Activated CD4-positive, CD25-positive, alpha-beta regulatory T cell (primary cell): ENCODE measurements around the gene FGF9.

Source experiments
- DNase-seq, 4 experiments: peaks; one replicate each; lab custom pipeline; 2025; lab: John Stamatoyannopoulos, UW

Gene FGF9

GRCh38 chr13:21710163-21710562, 39.3 kb downstream of the FGF9 start:
- no peak for DNase-seq

DNA sequence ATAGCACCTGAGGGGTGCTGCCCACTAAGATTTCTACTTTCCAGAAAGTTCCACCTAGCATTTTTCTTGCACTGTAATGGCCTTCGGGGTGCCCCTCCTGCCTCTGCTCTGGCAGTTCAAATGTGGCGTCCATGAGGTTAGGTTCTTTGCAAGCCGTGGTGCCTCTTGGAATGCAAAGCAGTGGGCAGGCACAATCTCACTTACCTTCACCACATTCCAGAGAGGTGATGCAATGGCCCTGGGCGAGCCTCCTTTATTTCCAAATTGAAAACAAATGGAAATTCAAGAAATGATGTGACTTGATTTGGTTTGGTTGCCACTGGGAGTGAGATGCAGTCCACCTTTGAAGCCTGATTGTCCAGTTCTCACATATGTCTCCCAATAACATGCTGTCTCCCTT, 46.9 kb downstream of the FGF9 start:
- DNase-seq, result no peak

DNA sequence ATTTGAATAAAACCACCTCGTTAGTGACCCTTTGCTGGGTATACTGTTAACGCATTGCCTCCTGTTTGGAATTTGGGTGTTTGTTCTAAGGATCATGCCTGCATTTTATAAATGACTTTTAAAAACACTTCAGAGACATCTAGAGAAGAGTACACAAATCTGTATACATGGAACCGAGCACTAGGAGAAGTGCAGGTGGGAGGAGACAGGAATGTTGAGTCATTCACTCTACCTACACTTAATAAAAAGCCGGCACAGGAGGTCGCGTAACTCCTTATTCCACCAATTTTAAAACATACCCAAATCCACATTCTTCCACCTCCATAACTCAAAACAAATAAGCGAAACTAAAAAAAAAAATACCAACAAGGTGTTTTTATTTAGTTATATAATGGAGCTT, 48.6 kb downstream of the FGF9 start:
- DNase-seq, result no peak

- no peak for DNase-seq
Observed at GRCh38 chr13:21723807-21724505, 53.1 kb downstream of the FGF9 start.

GRCh38 chr13:21730186-21730880, 59.5 kb downstream of the FGF9 start:
- no peak for DNase-seq

- no peak for DNase-seq
Observed at GRCh38 chr13:21733475-21734263, 62.8 kb downstream of the FGF9 start.

DNA sequence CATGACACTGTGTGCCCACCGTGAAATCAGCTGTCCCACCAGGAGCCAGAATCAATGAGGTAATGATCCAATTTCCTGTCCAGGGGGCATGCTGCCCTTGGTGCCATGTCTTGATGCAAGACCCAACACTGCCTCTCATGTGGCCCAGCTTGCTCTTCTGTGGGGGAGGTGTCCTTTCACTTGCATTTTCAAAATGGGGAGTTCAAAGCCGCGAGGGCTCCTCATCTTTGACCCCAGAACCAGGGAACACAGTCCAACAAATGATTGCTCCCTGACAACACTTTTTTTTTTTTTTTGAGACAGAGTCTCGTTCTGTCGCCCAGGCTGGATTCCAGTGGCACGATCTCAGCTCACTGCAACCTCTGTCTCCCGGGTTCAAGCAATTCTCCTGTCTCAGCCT, 64.1 kb downstream of the FGF9 start:
- DNase-seq, result no peak

- no peak for DNase-seq
Observed at GRCh38 chr13:21735701-21736401, 65.0 kb downstream of the FGF9 start.

GRCh38 chr13:21736926-21737325, 66.1 kb downstream of the FGF9 start:
- no peak for DNase-seq

DNA sequence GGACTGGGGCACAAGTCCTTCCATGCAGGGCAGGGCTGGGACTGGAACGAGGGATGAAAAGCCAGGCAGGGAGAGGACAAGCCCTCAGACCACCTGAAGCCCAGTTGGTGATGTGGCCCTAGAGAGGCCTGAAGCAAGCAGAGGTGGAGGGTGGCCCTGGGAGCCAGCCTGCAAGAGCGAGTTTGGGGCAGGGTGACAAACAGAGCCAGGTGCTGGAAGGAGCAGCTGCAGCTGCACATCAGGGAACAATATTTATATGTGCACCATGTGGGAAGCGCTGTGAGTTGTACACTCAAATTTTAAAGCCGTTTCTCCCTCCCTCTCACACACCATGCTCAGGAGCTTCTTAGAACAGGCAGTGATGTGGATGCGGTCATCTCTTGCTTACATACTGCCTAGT, 67.8 kb downstream of the FGF9 start:
- no peak for DNase-seq

DNA sequence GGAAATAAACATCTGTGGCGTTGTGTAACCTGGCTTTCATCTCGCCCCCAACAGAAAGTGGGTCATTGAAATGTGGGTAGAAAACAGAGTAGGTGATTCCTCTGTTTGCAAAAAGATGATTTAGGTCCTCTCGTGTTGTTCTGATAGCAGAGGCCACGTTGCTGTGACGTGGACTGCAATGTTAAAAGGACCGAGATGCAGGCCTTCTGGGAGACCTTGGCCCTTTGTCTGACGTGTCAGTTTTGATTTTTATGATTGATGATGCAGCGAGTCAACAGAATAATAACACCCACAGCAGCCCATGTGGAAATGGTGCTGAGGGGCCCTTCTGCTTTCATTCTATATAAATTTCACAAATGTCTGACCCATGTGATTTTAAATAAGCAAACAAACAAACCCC, 68.9 kb downstream of the FGF9 start:
- DNase-seq, result no peak

DNA sequence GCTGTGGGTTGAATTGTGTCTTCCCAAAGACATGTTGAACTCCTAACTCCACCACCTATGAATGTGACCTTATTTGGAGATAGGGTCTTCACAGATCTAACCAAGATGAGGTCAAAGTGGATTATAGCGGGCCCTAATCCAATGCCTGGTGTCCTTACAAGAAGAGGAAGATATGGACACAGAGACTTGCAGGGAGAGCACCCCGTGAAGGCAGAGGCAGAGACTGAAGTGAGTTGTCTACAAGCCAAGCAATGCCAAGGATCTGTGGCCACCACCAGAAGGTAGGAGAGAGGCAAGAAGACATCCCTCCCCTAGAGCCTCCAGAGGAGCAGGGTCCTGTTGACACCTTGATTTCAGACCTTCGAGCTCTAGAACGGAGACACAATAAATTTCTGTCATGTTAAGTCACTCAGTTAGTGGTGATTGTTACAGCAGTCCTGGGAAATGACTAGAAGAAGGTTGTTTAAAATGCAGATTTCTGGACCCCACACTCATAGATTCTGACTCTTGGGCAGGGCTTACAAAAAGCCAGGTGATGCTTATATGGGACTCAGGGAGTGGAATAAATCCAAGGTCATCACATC, 70.6 kb downstream of the FGF9 start:
- no peak for DNase-seq

GRCh38 chr13:21742096-21742495, 71.2 kb downstream of the FGF9 start:
- DNase-seq, result no peak

- no peak for DNase-seq
Observed at GRCh38 chr13:21744149-21744548, 73.3 kb downstream of the FGF9 start.

DNA sequence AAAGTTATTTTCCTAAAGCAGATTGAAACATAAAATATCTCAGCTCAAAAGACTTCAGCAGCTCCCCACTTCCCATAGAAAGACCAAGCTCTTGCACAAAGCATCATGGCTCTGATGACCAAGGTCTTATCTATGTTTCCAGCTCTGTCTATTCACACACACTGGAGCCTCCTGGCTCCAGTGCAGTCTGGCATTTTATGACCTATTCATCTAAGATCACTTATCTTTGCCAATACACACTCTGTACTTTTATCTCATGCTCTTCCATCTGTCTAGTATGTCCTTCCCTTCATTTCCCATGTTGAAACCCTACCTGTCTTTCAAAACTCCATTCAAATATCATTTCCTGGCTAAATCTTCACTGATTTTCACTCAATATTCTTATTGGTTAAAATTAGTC, 74.4 kb downstream of the FGF9 start:
- no peak for DNase-seq

DNA sequence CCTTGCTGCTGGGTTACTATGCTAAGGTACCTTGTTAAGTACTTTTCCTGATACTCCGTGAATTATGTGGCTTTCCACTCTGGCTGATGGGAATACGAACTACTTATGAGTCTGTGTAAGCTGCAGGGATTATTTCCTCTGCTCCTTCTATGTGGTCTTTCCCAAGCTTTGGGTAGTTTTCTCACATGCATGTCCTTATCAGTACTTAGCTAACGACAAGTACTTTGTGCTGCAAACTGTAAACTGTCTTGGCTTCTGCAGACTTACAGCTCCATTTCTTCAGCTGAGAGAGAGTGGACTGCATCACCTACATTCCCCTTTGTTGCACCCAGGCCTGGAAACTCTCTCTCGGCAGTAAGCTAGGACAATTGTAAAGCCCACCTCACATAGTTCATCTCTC, 76.6 kb downstream of the FGF9 start:
- no peak for DNase-seq

GRCh38 chr13:21748166-21748565, 77.3 kb downstream of the FGF9 start:
- DNase-seq, result no peak

GRCh38 chr13:21749410-21749809, 78.5 kb downstream of the FGF9 start:
- DNase-seq, result no peak

- no peak for DNase-seq
Observed at GRCh38 chr13:21752501-21752900, 81.6 kb downstream of the FGF9 start.

- no peak for DNase-seq
Observed at GRCh38 chr13:21753117-21753729, 82.3 kb downstream of the FGF9 start.
